Right ventricle myocardium inferior (tissue), 1 donor: Measurements from ENCODE around the gene THADA. TPM values are rescaled to one million over a fixed set of nuclear protein-coding genes. Genes with fewer than 3 reads are reported as not detected.

Source experiments
- ATAC-seq: fragments of 200-7000 bp; cut with Tn5 transposase; one replicate; pipeline ENCODE4 v1.9.1; 2020; ENCODE audit warnings: mild to moderate bottlenecking, moderate library complexity
- DNase-seq: peaks from one replicate; pipeline ENCODE4 v3.0.0; 2021; ENCODE audit errors: missing footprints
- intact Hi-C: fragments of 100-400 bp; cut with DNase I; formaldehyde crosslinking; loops from one replicate; pipeline ENCODE4 v1.11.0; 2022
- total RNA-seq: library from RNA; stranded (reverse); fragmentation: NEBNext Ultra II Directional; extraction: Animal tissue kit (Norgen Biotek cat#: 25700); gene quantifications from one replicate; pipeline ENCODE4 v1.2.1, GENCODE V29; 2021
- donor health status: DM: no; HTN: yes; CAD: no; lungs with severe emphysema.

The THADA gene
- total RNA-seq, 1 donor from 2014 or later: 10.5 TPM

DNA sequence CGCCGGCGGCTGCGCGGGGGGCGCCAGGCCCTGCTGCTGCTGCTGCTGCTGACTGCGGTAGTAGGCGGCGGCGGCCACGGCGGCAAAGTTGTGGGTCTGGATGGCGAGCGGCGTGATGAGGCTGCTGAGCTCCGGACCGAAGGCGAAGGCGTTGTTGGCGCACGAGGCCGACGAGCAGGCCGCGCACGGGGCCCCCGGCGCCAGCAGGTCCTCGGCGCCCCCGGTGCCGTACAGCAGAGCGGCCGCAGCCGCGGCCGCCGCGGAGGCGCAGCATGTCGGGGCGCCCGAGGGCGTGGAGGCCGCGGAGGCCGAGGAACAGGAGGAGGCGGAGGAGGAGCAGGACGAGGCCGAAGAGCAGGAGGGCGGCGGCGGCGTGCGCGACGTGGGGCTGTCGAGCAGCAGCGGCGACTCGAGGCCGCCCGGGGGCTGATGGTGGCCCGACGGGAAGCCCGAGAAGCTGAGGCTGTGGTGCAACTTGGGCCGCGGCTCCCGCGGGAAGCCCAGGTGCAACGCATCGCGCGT is 371.2 kb downstream of the THADA start:
- DNase-seq (peak; percentile 75), ATAC-seq (no peak)
- intact Hi-C loops: loop anchor here (5.0 kb wide), 2 partner anchors 137 to 152 kb away; no protein-coding TSS in a partner anchor

DNA sequence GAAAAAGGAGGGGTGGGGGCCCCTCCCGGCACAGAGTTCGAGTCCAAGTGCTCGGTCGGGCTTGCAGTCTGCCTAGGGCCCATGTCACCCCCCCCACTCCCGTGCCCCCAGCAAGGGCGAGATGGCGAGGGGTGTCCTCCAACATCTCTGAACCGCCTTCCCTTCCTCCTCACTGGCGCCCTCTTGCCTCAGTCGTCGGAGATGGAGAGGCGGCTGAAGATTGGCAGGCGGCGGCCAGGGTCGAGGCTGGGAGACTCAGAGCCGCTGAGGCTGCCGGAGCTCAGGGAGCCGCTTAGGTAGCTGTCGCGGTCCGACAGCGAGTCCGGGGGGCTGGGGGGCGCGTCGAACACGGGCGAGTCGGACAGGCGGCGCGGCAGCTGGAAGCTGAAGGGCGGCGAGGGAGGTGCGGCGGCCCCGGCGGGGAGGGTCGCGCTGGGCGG is 371.7 kb downstream of the THADA start:
- DNase-seq: peak; percentile 88

DNA sequence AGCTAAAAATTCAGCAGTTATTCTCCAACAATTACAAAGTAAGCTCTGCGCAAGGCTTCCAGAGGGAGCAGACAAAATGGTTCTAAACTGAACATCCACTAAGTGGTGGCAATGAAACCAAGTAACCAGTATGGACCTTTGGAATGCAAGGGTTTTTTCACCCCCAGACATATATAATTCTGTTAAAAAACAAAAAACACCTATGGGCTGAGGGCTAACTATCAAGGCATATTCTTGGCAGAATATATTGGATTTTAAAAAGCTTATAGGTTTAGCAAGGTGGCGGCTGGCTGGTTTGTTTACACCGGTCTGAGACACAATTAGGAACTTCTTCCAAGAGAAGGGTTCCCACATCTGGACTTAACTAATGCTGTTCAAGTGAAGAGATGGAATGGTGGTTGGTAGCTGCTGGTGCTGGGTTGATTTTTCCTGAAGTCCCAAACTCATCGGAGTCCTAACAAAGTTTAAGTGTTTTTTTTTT is 372.3 kb downstream of the THADA start:
- intact Hi-C loops: loop anchor here (5.0 kb wide), 2 partner anchors 136 to 151 kb away; no protein-coding TSS in a partner anchor
- ATAC-seq (no peak), DNase-seq (no peak)

More for the DNA sequence above, 371.7 kb downstream of the THADA start:
- no peak for ATAC-seq
- intact Hi-C loops: loop anchor here (5.0 kb wide), 2 partner anchors 137 to 152 kb away; no protein-coding TSS in a partner anchor

DNA sequence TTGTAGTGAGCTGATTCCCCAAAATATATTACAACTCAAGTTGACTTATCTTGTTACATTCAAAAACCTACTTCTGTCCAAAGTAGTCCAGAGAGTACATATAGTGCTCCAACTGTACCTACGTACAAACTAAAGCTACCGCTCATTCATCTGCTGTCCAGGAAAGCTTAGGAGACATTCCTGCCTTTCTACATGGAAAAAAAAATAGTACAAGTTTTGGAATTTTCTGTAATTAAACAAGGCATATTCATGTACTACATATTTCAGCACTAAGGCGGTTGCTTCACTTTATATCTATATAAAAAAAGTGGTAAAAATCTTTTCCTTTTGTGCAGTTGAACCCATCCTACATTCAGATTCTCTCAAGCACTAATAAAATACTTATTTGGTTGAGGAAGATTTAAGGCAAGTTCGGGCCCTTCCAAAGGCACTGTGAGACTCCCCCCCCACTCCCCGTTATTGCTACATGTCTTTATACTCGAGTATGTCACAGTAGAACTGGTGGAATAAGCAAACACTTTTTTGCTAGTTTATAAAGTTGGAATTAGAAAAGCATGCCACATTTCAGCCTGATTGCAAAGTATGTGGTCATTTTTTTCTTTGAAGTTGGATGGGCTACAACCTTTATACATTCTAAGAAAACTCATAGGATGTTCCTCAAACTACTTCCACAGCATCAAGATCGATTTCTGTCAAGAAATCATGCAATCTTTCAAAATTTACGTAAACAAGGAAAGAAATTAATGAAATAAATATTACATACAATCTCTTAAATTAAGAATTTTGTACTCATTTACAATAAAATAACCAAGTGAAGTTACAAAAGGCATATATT is 373.1 kb downstream of the THADA start:
- ATAC-seq: no peak
- no peak for DNase-seq
- intact Hi-C loops: loop anchor here (5.0 kb wide), 2 partner anchors 135 to 150 kb away; no protein-coding TSS in a partner anchor

DNA sequence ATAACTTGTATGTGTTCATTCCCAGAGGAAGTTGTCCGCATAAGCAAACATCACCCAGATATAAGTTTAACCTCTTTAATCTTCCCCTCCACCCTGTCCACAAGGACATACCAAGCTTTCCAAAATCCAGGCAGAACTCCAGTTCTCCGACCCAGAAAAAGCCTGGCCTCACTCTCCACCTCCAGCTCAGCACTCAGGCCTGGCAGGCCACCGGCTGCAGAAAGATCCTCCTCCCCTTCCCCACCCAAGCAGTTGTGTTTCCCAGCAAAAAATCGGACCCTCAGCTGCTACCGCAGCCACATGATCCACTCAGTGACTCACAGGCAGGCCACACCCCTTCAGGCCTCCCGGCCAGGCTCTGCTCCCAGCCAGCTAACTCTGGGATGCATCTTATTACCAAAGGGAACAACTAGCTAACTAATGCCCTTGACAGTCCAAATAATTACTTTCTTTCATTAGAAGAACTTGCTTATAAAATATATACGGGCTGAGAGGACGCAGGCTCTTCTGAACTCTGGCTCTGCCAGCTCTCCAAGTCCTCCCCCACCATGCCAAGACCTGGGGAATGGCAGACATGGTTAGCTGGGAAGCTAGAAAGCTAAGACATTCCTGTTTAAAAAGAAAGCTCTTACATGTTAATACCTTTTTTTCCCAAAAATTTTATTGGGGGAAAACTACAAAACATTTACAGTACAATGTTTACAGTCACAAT is 373.9 kb downstream of the THADA start:
- DNase-seq (peak; percentile 92), ATAC-seq (peak; percentile 38)
- intact Hi-C loops: loop anchor here (5.0 kb wide), 2 partner anchors 135 to 150 kb away; no protein-coding TSS in a partner anchor

DNA sequence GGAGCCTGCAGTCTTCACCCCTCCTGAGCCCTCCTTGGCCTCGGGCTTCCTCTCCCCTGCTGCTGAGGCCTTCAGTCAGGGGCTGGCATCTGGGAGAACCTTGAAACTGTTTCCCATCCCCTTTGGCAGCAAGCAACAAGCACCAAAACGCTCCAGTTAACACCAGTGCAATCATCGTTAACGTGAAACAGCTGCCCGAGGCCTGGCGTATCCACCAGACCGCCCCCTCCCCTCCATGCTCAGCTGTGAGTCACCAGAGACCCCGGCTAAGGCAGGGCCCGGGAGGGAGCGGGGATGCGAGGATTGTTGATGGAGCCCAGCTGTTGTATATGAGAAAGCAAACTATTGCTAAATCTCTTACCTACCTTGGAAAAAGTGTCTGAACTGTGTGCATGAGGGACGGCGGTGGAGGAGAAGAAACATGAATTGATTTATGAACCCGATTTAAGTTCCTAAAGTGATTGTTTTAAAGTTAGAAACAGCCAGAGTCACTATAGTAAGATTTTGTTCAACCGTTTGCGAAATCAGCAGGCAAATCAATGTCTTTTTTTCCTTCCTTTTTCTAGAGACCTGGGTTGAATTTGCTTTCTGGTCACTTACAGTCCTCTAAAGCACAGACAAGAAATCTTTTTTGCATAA is 374.6 kb downstream of the THADA start:
- peak; percentile 80 for DNase-seq
- intact Hi-C loops: loop anchor here (5.0 kb wide), 2 partner anchors 134 to 149 kb away; no protein-coding TSS in a partner anchor
- peak; percentile 26 for ATAC-seq

DNA sequence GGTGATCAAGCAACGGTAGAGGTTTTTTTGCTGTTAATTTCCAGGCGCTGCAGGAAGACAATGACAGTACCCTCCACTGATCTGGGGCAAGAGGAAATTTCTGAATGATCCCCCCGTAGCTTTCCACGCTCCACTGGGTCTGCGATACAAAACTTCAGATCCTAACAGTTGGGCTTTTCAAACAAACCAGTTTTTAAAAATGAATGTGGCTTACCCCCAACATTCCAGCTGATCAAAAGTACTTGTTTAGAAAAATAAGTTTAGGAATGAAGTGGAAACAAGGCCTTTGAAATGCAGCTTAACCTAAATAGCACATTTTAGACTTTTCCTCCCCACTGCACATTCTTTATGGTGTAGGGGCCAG is 375.1 kb downstream of the THADA start:
- intact Hi-C loops: loop anchor here (5.0 kb wide), 2 partner anchors 133 to 148 kb away; no protein-coding TSS in a partner anchor
- no peak for ATAC-seq
- no peak for DNase-seq

DNA sequence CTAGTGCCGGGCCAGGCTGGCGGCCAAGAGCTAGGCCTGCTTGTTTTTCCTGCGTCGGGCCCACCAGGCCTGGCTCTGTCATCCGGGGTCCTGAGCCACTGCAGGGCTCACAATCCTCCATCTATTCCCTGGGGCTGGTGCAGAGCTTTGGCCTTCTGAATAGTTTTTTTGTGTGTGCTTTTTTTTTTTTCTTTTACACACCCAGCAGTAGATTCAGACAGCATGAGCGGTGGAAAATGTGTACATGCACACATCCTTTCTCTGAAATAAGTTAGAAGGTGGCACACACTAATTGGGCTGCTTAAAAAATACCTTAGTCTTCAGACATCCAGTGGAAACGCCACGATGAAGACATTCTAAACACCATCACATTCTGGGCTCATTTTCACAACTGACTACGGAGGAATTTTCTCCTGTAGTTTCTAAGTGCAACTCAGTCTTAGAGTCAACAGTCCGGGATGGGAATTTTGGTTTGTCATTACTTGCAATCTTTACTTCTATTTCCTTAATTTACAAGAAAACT is 375.5 kb downstream of the THADA start:
- intact Hi-C loops: loop anchor here (5.0 kb wide), 2 partner anchors 133 to 148 kb away; no protein-coding TSS in a partner anchor
- DNase-seq: no peak
- ATAC-seq: no peak

DNA sequence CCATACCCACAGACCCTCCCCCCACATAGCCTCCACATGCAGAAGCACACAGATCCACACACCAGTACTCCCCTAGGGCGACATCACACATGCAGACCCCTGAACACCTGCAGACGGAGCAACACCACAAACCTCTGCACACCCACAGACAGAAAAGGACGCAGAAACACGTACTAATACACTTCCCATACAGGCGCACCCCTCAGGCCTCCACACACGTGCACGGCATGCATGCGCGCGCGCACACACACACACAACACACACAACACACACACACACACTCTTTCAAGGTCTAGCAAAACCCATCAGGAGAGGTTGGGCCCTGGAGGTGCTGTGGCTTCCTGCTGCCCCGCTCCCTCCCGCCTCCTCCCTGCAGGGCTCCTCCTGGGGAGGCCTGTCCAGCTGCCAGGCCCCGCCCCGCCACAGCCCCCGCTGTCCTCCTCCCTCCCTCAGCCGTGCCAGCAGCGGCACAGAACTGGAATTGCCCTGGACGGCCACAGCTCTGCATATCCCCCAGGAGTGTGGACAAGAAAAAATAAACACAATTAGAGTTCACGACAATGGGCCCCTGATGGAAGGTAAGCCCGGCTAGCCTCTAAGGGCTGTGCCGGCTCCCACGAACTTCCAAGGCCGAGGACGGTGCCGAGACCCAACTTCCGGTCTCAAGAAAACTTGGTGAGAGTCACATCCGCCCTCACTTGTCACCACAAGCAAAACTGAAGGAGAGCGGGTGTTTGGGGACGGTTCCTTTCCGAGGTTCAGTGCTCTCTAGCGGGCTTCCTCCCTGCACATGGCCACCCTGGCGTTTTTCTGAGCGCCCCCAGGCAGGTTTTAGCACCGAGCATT is 376.2 kb downstream of the THADA start:
- ATAC-seq: peak; percentile 79
- intact Hi-C loops: loop anchor here (2.0 to 5.0 kb wide), 5 partner anchors 42 to 147 kb away; no protein-coding TSS in a partner anchor
- peak; percentile 94 for DNase-seq

DNA sequence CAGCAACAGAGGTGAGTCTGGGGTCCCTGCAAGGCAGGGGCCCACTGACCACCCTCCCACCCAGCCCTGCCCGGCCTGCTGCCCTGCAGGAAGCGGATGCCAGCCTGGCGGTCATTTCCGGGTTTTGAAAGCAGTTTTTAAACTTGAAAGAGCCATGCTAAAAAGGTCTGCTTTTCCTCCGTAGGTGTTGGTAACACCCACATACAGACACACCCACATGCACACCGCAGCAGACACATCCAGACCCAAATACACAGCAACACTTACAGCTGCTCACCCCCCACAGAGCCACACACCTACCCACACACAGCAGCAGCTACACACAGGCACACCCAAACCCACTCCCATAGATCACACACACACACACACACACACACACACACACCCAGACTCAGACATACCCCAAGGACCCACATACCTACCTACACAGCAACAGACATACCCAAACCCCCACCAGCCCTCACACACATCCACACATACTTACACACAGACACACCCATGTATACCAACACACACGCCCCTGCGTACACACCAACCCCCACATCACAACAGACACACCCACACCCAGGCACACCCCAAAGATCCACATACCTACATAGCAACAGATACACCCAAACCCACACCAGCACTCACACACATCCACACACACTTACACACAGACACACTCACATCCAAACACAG is 377.0 kb downstream of the THADA start:
- DNase-seq (peak; percentile 83), ATAC-seq (peak; percentile 12)
- intact Hi-C loops: loop anchor here (2.0 to 5.0 kb wide), 3 partner anchors 42 to 88 kb away; no protein-coding TSS in a partner anchor

DNA sequence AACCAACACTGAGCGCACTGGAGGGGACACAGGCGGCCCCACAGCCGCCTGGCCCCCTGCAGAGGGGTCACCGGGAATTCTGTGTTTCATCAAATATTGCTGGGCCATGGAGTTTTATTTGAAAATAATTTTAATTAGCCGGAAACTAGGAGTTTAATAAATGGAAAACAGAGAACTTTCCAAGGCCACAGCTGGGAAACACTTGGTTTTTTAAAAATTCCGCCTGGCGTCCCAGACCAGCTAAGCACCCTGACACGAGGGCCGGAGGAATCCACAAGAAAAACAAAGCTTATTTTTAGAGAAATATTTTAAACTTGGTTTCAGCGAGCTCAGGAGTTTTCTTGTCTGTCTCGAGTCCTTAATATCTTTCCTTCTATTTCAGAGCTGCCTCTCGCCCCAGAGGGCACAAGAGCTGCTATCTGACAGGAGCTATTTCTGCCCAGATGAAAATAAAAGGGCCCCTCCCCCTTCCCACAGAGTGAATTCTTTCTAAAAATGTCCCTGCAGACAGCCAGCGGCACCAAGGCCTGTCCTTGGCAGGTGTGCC is 377.6 kb downstream of the THADA start:
- peak; percentile 14 for ATAC-seq
- no peak for DNase-seq
- intact Hi-C loops: loop anchor here (2.0 to 5.0 kb wide), 3 partner anchors 41 to 87 kb away; no protein-coding TSS in a partner anchor

DNA sequence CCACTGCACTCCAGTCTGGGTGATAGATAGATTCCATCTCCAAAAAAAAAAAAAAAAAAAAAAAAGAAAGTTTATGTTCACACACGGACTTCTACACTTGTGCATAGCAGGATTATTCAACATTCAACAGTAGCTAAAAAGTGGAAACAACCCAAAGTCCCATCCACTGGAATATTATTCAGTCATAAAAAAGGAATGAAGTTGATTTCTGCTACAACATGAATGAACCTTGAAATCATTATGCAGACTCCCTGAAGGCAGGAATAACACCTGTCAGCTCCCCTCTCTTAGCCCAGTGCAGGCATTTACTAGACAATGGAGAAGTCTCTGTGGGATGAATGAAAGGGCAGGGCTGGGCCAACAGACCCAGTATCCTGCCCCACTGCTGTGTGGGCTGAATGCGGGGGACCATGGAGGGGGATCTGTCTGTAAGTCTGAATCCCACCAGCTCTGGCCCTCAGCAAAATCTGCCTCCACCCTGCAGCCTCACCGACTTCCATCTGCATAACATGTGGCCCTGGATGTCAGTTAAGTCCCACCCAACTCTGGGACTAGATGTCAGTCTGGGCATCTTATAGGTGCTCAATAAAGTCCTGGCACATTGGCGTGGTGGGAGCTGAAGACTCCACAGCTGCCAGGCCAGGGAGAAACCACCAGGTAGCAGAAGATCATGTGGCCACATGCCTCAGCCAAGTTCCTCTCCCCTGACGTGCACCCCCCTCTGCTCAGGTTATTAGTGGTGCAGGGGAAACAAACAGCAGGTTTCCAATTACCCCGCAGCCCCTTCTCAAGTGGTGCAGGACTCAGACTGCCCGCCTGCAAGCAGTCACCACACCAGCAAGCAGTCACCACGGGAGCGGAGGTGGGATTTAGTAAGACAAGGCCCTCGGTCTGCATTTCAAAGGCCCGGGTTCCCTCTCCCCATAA is 378.3 kb downstream of the THADA start:
- DNase-seq (no peak), ATAC-seq (no peak)
- intact Hi-C loops: loop anchor here (2.0 to 5.0 kb wide), 3 partner anchors 40 to 87 kb away; no protein-coding TSS in a partner anchor

DNA sequence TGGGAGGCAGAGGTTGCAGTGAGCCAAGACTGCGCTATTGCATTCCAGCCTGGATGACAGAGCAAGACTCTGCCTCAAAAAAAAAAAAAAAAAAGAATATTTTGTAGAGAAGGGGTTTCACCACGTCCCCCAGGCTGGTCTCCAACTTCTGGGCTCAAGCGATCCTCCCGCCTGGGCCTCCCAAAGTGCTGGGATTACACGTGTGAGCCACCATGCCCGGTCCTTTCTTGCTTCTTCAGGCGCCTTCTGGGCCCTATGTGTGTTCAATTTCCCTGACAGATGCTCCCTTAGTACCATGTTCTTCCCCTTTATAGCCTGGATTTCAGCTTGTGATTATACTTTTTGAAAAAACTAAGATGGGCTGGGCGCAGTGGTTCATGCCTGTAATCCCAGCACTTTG is 379.2 kb downstream of the THADA start:
- intact Hi-C loops: loop anchor here (5.0 kb wide), 2 partner anchors 39 to 59 kb away; no protein-coding TSS in a partner anchor
- ATAC-seq (no peak), DNase-seq (no peak)

DNA sequence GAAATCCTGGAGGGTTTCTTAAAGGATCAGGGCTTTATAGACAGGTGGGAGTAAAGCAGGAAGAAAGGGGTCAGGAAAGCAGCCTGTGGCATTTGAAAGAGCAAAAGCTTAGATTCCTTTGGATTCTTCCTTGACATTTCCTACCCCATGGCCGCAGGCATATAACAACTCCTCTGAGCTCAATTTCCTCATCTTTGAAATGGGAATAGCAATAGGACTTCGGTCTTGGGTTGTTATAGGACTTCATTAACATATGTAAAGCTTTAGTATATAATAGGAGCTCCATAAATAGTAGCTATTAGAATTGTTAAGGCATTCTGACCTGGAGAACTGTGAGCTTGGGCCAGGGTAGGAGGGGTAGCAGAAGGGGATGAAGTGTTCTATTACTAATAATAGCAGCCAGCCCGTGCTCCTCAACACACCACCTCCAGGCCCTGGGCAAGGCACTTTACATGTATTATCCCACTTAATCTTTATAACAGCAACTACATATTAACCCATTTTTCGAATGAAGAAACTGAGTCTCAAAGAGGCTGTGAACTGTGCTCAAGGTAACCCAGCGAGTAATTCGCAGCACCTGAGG is 380.1 kb downstream of the THADA start:
- intact Hi-C loops: loop anchor here (5.0 kb wide), 2 partner anchors 38 to 58 kb away; no protein-coding TSS in a partner anchor
- DNase-seq (no peak), ATAC-seq (no peak)

DNA sequence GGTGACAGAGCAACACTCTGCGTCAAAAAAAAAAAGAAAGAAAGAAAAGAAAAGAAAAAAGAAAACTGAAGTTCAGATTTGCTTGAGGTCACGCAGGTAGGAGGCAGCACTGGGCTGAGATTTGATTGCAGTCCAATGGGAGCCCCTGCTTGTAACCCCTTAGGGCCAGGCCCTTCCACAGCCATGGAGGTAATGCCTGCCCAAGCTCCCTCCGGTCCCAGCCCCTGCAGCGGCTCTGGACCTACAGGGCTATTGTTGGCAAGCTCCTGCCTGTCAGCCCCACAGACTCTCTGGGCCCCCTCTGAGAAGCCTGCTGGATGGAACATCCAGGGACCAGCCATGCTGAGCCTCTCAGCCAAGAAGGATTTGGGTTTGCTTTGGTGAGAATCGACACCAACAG is 381.6 kb downstream of the THADA start:
- DNase-seq (no peak), ATAC-seq (no peak)
- intact Hi-C loops: no loop called here
